ENCODE data around the gene OSBPL5.
"Not testable (repeated sequence)": the region's sequence is repeated elsewhere in the genome, so short reads cannot be mapped to it uniquely, and the experiment has no call there.

OSBPL5 gene

GRCh38 chr11:3120071-3120792 lies 44.9 kb downstream of the OSBPL5 start:
- no peak for DNase-seq

- DNase-seq, result no peak
Observed at GRCh38 chr11:3119141-3119821, 45.8 kb downstream of the OSBPL5 start.

GRCh38 chr11:3115321-3115720 lies 49.8 kb downstream of the OSBPL5 start:
- DNase-seq, result no peak

GRCh38 chr11:3113661-3114060 lies 51.4 kb downstream of the OSBPL5 start:
- DNase-seq, result not testable (repeated sequence)

- DNase-seq, result no peak
Observed at GRCh38 chr11:3111919-3112690, 53.0 kb downstream of the OSBPL5 start.

GRCh38 chr11:3111466-3111865 lies 53.6 kb downstream of the OSBPL5 start:
- no peak for DNase-seq

GRCh38 chr11:3109921-3110706 lies 55.0 kb downstream of the OSBPL5 start:
- no peak for DNase-seq

- no peak for DNase-seq
Observed at GRCh38 chr11:3109434-3109833, 55.7 kb downstream of the OSBPL5 start.

GRCh38 chr11:3108183-3108721 lies 56.9 kb downstream of the OSBPL5 start:
- DNase-seq, result no peak

- no peak for DNase-seq
Observed at GRCh38 chr11:3107608-3108182, 57.4 kb downstream of the OSBPL5 start.

GRCh38 chr11:3106736-3107524 lies 58.2 kb downstream of the OSBPL5 start:
- no peak for DNase-seq

- no peak for DNase-seq
Observed at GRCh38 chr11:3105791-3106735, 59.0 kb downstream of the OSBPL5 start.

- DNase-seq, result no peak
Observed at GRCh38 chr11:3104961-3105790, 59.9 kb downstream of the OSBPL5 start.

GRCh38 chr11:3104051-3104714 lies 60.9 kb downstream of the OSBPL5 start:
- no peak for DNase-seq

GRCh38 chr11:3103076-3103475 lies 62.0 kb downstream of the OSBPL5 start:
- DNase-seq, result no peak

- DNase-seq, result no peak
Observed at GRCh38 chr11:3102641-3102921, 62.5 kb downstream of the OSBPL5 start.

GRCh38 chr11:3101921-3102640 lies 63.0 kb downstream of the OSBPL5 start:
- DNase-seq, result no peak

- no peak for DNase-seq
Observed at GRCh38 chr11:3099178-3099577, 65.9 kb downstream of the OSBPL5 start.

Measured in midbrain (tissue), 1 donor.